ENCODE measurements around the gene TMEM19.
"Not testable (repeated sequence)": the region's sequence is repeated elsewhere in the genome, so short reads cannot be mapped to it uniquely, and the experiment has no call there.

Gene TMEM19

DNA sequence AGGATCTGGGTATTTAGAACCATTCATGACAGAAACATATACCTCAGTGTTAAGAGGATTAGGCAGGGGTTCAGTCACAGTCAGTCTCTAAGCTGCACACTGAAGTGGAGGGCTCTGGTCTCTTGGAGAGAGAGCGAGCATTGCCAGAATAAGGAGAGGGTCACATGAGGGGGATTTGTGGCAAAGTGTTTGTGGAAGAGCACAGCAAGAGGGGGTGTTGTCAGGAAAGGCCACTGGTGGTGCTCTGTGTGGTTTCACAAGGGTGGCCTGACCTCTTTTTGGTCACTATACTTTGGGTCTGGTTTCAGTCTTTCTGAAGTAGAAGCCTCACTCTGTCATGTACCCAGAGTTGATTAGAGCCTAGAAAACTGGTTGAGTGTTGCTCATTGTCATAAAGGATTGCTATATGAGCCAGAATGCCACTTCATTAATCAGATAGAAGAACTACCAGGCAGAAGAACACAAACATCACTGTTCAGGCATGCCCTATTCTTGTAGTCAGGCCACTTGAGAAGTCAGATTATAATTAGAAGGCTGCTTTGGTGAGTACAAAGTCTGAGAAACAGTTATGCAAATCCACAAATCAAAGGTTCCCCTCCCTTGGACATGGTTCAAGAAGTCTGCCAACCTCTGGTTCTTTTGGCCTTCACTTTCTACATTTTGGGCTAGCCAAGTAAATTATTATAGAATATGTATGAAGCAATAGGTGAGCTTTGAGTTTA, 8.4 kb downstream of the TMEM19 start:
- TF ChIP-seq, protein P1, sequence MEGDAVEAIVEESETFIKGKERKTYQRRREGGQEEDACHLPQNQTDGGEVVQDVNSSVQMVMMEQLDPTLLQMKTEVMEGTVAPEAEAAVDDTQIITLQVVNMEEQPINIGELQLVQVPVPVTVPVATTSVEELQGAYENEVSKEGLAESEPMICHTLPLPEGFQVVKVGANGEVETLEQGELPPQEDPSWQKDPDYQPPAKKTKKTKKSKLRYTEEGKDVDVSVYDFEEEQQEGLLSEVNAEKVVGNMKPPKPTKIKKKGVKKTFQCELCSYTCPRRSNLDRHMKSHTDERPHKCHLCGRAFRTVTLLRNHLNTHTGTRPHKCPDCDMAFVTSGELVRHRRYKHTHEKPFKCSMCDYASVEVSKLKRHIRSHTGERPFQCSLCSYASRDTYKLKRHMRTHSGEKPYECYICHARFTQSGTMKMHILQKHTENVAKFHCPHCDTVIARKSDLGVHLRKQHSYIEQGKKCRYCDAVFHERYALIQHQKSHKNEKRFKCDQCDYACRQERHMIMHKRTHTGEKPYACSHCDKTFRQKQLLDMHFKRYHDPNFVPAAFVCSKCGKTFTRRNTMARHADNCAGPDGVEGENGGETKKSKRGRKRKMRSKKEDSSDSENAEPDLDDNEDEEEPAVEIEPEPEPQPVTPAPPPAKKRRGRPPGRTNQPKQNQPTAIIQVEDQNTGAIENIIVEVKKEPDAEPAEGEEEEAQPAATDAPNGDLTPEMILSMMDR (IDR thresholded peaks at IDR 0.05; ENCODE audit: extremely low read depth, missing control alignments) = no peak
- DNase-seq (ENCODE audit: low spot score) = peak; percentile 49

DNA sequence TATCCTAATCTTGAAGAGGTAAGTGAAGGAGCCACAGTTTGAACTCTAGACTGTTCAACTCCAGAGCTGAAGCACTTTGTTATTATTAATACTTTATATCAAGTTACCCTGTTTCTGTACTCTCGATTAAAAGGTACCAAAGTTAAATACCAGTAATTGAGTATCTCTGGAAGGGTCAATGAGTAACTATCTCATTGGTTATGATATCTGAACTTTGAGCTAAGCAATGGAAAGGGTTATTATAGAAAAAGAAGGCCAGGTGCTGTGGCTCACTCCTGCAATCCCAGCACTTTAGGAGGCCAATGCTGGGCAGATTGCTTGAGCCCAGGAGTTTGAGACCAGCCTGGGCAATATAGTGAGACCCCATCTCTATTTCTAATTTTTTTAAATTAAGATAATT, 9.9 kb downstream of the TMEM19 start:
- no peak for DNase-seq (ENCODE audit: low spot score)
- TF ChIP-seq, protein P1 (IDR thresholded peaks at IDR 0.05; ENCODE audit: extremely low read depth, missing control alignments) = no peak

DNA sequence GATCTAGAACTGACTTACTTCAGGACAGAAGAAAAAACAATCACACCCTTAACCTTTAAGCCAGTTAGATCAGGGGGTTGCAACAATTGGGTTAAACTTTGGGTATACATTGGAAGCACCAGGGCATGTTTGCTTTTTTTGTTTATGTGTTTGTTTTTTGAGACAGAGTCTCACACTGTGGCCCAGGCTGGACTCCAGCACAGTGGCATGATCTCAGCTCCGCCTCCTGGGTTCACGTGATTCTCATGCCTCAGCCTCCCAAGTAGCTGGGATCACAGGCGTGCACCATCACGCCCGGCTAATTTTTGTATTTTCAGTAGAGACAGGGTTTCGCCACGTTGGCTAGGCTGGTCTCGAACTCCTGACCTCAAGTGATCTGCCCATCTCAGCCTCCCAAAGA, 16.3 kb downstream of the TMEM19 start:
- DNase-seq (ENCODE audit: low spot score) = not testable (repeated sequence)

DNA sequence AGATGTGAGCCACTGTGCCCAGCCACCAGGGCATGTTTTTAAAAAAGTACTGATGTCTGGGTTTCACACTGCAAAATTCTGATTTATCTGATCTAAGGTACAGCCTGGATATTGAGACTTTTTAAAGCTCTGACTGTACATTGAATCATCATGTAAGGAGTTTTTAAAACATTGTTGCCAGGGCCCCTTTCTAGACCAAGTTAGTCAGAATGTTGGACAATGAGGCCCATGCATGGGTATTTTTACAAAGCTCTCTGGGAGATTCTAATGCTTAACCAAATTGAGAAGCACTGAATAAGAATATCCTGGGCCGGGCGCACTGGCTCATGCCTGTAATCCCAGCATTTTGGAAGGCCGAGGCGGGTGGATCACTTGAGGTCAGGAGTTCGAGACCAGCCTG, 16.7 kb downstream of the TMEM19 start:
- no peak for DNase-seq (ENCODE audit: low spot score)

DNA sequence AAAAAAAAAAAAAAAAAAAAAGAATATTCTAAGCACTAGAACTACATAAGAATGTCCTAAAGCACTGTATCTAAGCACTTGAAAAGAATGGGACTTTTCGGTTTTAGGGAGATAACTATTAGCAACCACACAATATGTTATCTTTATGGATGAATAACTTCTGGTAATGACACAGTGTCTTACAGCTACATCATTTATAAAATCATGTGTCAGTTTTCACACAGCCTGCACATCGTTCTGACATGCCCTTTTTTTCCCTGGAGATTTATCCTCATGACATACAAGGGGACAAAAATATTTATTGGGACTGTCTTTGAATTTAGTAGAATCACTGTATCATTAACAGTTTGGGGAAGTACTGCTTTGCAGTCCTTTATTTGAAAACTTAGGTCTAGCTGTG, 17.3 kb downstream of the TMEM19 start:
- TF ChIP-seq, protein P1 (IDR thresholded peaks at IDR 0.05; ENCODE audit: extremely low read depth, missing control alignments) = no peak
- DNase-seq (ENCODE audit: low spot score) = no peak

More for the DNA sequence above, 16.7 kb downstream of the TMEM19 start:
- TF ChIP-seq, protein P1 (IDR thresholded peaks at IDR 0.05; ENCODE audit: extremely low read depth, missing control alignments) = no peak

DNA sequence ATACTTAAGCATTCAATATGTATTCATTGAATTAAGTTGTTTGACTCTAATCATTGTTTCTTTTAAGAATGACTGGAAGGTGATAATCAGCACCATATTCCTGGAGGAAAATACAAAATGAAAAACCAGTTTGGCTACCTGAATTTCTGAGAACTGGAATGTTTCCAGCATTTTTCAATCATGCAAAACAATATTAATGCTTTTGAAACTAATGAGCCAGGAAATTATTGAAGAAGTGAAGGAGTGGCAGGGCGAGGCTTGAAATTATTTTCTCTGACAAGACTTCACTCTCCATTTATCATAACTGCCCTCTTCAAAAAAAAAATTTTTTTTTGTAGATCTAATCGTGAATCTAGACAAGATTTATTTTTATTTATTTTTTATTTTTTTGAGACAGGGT, 19.0 kb downstream of the TMEM19 start:
- DNase-seq (ENCODE audit: low spot score) = no peak
- TF ChIP-seq, protein P1 (IDR thresholded peaks at IDR 0.05; ENCODE audit: extremely low read depth, missing control alignments) = no peak

DNA sequence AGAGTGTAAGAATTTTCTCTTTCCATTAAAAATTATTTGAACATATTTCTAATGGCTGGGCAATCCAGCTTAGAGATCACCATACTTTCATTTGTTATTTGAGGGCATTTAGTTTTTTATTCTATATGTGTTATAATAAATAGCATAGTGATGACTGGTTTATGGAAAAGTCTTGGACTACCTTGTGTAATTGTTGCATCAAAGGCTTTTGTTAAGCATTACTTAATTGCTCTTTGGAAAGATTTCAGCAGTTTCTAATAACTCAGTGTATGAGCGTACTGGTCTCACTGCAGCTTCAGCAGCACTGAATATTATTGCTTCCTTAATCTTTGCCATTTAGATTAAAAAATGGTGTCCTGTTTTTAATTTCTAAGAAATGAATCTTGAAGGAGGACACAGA, 22.8 kb downstream of the TMEM19 start:
- TF ChIP-seq, protein P1 (IDR thresholded peaks at IDR 0.05; ENCODE audit: extremely low read depth, missing control alignments) = no peak
- DNase-seq (ENCODE audit: low spot score) = no peak
